GM19438 (cell line): ENCODE data around the gene SPRR2A.
"Not testable (repeated sequence)": the region's sequence is repeated elsewhere in the genome, so short reads cannot be mapped to it uniquely, and the experiment has no call there.

Source experiments
- ATAC-seq: cut with Tn5 transposase; IDR thresholded peaks from one replicate; pipeline ENCODE4 v1.9.1; 2021; ENCODE audit warnings: low read depth; ENCODE audit not compliant: unreplicated experiment

Gene SPRR2A

DNA sequence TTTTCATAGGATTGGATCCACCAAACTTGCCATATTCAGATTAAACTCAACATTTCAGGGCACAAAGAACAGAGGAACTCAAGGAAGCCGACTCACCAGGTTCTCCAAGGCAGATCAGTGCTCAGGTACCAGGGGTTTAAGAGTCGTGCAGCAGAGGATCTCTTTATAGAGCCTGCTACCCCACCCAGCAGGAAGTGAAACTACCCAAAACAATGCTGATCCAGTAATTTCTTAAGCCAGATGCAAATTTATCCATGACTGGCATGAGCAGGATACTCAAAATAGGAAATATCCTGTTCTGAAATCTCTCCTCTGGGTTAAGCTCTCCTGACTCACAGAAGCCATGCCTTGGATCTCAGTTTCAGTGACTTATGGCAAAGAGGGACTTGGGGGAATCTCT is at the start of gene SPRR2A:
Gene SPRR2A (minus strand): TSS at position 138 of the 400 bp plus-strand sequence. CDS start 777 bp downstream, outside the sequence.
- ATAC-seq = no peak

DNA sequence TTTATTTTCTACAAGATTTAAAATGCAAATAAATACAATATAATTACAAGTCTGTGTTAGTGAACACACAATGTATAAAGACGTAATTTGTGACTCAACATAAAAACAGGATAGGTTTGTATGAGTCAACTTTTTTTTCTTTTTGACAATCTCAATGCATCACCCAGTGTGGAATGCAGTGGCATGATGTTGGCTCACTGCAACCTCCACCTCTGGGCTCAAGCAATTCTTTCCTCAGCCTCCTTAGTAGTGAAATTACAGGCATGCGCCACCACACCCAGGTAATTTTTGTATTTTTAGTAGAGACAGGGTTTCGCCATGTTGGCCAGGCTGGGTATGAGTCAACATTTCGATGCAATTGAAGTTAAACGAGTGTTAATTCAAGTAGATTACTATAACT is 42.9 kb upstream of the SPRR2A start:
- ATAC-seq = no peak

DNA sequence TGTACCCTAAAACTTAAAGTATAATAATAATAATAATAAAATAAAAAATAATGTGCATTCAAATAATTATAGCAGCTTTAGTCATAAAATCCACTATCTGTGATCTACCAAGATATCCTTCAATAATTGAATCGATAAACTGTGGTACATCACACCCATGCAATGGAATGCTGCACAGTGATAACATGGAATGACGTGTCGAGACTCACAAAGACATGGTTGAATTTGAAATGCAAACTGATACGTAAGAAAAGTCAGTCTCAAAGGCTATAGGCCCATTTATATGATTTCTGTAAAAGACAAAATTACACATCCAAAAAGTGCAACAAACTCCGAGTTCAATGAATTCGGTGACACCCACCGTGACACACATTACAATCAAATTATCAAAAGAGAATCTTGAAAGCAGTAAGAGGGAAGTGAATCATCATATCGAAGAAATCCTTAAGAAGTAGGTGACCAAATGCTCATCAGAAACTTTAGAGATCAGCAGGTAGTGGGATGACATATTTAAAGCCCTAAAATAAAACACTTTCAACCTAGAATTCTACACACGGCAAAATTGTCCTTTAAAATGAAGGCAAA is 42.2 kb upstream of the SPRR2A start:
- ATAC-seq = no peak

DNA sequence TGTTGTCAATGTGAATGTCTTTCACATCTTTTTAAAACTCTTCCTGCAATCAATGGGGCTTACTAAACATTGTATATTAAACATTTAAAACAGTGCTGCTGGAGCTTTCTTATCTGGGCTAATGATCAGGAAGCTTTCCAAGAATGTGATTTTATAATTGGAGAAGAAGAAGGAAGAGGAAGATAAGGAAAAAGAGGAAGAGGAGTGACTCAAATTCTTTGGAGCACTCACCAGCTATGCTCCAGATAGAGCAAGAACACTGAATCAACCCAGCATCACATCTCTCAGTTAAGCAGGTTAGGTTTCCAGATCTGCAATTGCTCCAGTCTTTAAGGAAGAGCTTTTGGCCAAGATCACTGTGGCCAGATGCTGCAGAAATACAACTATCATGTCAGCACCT is 38.5 kb upstream of the SPRR2A start:
- no peak for ATAC-seq

DNA sequence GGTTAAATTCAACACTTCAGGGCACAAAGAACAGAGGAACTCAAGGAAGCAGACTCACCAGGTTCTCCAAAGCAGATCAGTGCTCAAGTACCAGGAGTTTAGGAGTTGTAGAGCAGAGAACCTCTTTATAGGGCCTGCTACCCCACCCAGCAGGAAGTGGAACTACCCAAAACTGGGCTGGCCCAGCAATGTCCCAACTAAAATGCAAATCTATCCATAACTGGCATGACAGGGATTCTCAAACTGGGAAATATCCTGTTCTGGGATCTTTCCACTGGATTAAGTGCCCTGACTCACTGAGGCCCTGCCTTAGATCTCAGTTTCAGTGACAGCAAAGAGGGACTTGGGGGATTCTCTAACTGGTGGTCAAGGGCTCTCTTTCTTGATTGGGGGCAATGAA is 37.1 kb upstream of the SPRR2A start, which contains the start of gene SPRR2E:
Gene SPRR2E (minus strand): TSS at position 101 of the 400 bp plus-strand sequence. CDS start 775 bp downstream, outside the sequence.
- ATAC-seq = no peak

DNA sequence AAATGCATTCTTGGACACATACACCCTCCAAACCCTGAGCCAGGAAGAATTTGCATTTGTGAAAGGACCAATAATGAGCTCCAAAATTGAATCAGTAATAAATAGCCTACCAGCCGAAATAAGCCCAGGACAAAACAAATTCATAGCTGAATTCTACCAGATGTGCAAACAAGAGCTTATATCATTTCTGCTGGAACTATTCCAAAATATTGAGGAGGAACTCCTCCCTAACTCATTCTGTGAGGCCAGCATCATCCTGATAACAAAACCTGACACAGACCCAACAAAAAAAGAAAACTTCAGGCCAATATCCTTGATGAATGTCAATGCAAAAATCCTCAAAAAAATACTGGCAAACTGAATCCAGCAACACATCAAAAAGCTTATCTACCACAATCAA is 30.3 kb upstream of the SPRR2A start:
- no peak for ATAC-seq

DNA sequence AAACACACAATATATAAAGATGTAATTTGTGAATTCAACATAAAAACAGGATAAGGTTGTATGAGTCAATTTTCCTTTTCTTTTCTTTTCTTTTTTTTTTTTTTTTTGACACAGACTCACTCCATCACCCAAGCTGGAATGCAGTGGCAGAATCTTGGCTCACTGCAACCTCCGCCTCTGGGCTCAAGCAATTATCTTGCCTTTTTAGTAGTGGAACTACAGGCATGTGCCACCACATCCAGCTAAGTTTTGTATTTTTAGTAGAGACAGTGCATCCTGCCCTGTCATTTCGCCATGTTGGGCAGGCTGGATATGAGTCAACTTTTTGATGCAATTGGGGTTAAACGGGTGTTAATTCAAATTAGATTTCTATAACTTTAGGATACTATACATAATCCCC is 24.4 kb upstream of the SPRR2A start:
- ATAC-seq = no peak

DNA sequence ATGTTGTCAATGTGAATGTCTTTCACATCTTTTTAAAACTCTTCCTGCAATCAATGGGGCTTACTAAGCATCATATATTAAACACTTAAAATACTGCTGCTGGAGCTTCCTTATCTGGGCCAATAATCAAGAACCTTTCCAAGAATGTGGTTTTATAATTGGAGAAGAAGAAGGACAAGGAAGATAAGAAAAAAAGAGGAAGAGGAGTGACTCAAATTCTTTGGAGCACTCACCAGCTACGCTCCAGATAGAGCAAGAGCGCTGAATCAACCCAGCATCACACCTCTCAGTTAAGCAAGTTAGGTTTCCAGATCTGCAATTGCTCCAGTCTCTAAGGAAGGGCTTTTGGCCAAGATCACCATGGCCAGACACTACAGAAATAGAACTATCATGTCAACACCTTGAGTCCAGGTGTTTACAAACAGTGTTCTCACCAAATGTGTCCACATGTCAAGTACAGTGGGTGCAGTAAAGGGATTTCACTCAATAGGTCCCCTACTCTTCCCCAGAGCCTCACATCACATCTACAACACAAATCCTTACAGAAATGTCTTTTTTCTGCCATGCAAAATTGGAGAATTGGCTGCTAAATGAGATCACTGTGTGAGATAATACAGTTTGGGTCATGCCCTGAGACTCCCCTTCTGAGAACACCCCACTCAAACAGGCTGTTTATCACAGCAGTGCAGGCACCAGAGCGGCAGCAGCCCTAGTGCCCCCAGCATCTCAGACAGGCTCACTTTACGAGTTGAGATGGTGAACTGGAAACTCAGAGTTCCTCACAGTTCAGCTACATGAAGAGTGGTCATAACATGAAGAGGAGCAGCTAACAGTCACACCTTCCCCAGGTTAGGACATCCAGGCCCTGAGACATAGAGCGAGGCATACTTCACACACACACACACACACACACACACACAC is 15.8 kb upstream of the SPRR2A start:
- ATAC-seq = no peak

DNA sequence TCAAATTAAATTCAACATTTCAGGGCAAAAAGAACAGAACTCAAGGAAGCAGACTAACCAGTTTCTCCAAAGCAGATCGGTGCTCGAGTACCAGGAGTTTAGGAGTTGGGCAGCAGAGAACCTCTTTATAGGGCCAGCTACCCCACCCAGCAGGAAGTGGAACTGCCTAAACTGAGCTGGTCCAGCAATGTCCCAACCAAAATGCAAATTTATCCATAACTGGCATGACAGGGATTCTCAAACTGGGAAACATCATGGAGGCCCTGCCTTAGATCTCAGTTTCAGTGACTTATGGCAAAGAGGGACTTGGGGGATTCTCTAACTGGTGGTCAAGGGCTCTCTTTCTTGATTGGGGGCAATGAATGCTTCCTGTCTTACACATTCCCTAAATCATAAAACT is 14.2 kb upstream of the SPRR2A start, which contains the start of gene SPRR2B:
Gene SPRR2B (minus strand): TSS at position 101 of the 400 bp plus-strand sequence. CDS start 772 bp downstream, outside the sequence.
- ATAC-seq = no peak

DNA sequence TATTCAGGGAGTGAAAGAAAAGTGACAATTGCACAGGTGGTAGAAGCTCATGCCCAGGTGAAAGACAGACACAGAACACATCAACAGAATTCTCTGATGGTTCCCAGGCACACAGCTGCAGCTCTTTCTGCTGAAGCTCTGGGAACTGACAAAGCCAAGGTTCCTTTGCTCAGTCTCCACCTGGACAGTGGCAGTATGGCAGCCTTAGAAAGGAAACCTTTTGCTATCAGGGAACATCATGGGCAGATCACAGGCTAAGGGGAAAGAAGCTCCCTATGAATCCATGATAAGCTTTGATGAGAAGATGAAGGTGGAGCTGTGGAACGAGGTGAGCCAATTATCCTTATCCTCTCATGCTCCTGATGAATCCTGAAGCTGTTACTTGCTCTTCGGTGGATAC is 12.9 kb upstream of the SPRR2A start:
- no peak for ATAC-seq

DNA sequence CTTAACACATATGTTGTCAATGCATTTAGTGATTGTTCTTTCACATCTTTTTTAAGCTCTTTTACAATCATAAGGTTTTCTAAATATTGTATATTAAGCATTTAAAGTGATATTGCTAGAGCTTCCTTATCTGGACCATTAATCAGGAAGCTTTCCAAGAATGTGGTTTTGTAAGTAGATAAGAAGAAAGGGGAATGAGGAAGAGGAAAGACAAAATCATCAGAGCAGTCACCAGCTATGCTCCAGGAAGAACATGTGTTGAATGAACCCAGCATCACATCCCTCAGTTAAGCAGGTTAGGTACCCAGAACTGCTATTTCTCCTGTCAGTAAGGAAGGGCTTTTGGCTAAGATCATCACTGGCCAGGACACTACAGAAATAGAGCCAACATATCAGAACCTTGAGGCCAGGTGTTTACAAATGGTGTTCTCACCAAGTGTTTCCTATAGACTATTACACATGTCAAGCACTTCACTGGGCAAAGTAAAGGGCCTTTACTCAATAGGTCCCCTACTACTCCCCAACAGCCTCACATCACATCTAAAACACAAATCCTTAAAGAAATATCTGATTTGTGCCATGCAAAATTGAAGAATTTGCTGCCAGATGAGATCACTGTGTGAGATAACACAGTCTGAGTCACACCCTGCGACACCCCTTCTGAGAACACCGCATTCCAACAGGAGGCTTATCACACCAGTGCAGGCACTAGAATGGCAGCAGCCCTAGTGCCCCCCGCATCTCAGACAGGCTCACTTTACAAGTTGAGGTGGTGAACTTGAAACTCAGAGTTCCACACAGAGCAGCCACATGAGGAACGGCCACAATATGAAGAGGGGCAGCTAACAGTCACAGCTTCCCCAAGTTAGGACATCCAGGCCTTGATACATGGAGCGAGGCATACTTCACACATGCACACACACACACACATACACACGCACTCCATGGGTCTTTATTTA is 1.8 kb upstream of the SPRR2A start:
- ATAC-seq = no peak

DNA sequence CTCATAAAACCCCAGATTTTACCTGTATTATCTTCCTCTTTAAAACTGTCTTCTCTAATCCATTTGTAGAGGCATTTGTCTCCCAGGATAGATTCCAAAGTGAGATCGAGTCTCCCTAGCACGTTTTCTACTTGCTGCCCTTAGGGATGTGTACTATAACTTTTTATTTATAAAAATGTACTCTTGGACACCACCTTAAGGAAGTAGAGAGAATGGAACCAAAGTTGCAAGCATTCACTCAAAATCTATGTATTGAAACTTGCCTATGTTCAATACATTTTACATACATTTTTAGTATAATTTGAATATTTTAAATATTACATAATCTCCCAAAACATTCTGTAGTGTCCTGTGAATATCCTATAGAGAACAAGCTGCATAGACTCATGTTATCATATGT is 842 bp upstream of the SPRR2A start:
- no peak for ATAC-seq

DNA sequence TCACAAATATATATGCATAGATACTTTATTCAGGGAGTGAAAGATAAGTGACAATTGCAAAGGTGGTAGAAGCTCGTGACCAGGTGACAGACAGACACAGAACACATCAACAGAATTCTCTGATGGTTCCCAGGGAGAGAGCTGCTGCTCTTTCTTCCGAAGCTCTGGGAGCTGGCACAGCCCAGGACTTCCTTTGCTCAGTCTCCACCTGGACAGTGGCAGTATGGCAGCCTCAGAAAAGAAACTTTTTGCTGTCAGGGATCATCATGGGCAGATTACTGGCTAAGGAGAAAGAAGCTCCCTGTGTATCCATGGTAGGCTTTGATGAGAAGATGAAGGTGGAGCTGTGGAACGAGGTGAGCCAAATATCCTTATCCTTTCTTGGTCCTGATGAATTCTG is 1.2 kb downstream of the SPRR2A start:
- not testable (repeated sequence) for ATAC-seq

DNA sequence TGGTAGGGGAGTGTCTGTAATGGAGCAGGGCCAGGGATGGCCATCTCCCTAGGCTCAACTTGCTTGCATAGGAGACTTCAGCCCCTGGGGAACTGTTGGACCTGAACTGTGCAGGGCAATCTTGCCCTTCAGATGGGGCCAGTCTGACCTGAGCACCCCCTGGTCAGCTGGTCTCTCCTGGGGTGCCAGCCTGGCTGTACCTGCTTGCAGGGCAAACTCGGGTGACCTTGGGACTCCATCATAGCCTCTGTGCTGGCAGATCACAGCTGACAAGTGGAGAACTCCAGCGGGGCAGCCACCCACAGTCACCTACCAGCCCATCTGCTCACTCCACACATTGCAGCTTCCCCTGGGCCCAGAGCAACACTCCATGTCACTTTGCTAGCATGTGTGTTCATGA is 8.1 kb downstream of the SPRR2A start:
- ATAC-seq = no peak

DNA sequence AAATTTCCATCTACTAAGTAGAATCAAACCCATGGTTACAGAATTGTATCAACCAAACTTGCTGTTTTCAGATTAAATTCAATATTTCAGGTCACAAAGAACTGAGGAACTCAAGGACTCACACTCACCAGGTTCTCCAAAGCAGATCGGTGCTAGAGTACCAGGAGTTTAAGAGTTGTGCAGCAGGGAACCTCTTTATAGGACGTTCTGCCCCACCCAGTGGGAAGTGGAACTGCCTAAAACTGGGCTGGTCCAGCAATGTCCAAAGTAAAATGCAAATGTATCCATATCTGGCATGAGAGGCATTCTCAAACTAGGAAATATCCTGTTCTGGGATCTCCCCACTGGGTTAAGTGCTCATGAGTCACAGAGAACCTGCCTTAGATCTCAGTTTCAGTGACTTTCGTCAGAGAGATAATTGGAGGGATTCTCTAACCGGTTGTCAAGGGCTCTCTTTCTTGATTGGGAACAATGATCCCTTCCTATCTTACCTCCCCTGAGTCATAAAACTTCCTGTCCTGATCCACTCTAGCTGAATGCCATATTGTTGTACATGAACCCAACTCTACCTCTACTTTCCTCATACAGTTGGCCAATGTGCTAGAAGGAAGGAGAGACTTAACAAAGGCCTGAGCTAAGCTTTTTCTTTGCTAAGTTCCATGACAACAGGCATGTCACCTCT is 16.2 kb downstream of the SPRR2A start, which contains the start of gene SPRR2D:
Gene SPRR2D (minus strand): TSS at position 171 of the 682 bp plus-strand sequence. CDS start 774 bp downstream, outside the sequence.
- no peak for ATAC-seq

DNA sequence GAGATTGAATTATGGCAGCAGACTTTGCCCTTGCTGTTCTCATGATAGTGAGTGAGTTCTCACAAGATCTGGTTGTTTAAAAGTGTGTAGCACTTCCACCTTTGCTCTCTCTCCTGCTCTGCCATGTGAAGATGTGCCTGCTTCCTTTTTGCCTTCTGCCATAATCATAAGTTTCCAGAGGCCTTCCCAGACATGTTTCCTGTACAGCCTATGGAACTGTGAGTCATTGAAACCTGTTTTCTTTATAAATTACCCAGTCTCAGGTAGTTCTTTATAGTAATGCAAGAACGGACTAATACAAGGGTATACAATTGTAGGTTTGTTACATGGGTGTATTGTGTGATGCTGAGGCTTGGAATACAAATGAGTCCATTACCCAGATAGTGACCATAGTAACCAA is 22.1 kb downstream of the SPRR2A start:
- ATAC-seq = no peak

DNA sequence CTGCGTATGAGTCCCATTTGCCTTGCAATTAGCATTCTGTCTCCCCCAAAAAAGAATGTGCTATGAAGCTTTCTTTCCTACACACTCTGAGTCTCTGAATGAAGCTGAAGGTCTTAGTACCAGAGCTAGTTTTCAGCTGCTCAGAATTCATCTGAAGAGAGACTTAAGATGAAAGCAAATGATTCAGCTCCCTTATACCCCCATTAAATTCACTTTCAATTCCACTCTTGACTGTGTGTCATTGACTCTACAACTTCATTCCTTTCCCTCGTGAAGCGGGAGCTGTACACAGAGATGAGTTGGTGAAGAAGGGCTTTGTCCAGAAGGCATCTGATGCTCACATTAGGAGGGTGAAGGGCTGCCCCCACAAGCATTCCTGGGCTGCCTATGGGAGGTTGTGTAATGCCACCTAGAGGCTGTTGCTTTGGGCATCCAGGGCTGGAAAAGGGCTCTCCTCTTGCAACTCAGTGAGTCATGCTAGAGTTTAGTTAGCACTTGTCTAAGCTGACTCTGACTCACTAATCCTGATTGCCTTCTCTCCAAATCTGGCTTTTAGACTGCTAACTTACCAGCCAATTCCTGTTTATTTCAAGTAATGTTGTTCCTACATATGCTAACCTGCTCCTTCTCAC is 24.5 kb downstream of the SPRR2A start:
- no peak for ATAC-seq

DNA sequence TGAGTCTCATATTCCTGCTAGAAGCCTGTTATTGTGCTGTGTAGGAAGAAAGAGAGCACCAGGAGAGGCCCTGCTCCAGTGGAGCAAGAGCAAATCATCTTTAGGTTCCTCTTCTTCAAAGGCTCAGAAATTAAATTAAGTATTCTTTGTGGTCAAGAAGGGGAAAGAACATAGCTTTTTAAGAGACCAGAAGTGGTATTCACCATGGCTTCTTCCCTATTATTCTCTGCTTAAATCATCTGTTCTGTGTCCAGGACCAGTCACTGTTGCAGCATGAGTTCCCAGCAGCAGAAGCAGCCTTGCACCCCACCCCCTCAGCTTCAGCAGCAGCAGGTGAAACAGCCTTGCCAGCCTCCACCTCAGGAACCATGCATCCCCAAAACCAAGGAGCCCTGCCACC is 25.2 kb downstream of the SPRR2A start:
- ATAC-seq = no peak

DNA sequence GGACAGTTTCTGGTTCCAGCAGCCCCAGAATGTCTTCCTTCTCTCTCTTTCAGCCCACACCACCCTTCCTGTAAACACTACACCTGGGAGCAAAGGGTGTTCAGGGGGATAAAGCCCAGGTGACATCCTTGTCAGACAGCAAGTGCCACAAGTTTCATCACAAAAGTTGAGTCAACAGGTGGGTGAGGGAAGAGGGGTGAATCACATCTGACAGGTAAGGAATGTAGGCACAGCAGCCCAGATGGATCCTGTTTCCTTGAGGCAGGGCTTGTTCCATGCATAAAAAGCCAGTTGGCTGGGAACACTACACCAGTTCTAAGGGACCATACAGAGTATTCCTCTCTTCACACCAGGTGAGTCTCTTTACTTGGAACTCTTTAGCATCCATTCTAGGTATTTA is 26.4 kb downstream of the SPRR2A start, which contains the start of gene SPRR1B:
Gene SPRR1B (plus strand): TSS at position 309 of the 400 bp plus-strand sequence. CDS start 1,143 bp downstream, outside the sequence.
- no peak for ATAC-seq
